Measurements from ENCODE around the gene TRIOBP. TPM values are rescaled to one million over a fixed set of nuclear protein-coding genes. Genes with fewer than 3 reads are reported as not detected.

TRIOBP gene
- total and polyA plus RNA-seq, 2 of the 13 experiments (the other 11 are each of a cell fraction or from before 2014, with no cell fraction given), result 6.1 to 15.4 TPM

GRCh38 chr22:37686002-37686982, 10.6 kb upstream of the TRIOBP start, which contains the start of gene NOL12 (continued):
- TF ChIP-seq HBP1 (CRISPR knock-in tag; IDR thresholded peaks at IDR 0.05; ENCODE audit: low read depth) (peak; percentile 91; the same call in 1 of the 2 replicates), ZNF101 (CRISPR knock-in tag; IDR thresholded peaks at IDR 0.05; ENCODE audit: borderline replicate concordance, low read depth) (no peak), HCFC1 (IDR thresholded peaks at IDR 0.05; ENCODE audit: low read depth, low read length) (peak; percentile 76), PPARG (CRISPR knock-in tag; conservative IDR thresholded peaks at IDR 0.05) (no peak; the same call in 1 of the 2 replicates), POGZ (CRISPR knock-in tag; IDR thresholded peaks at IDR 0.05) (peak; percentile 39; the same call in 1 of the 2 replicates), ZNF276 (CRISPR knock-in tag; IDR thresholded peaks at IDR 0.05; ENCODE audit: low read depth) (peak; percentile 67; the same call in 1 of the 2 replicates), EP300 (IDR thresholded peaks at IDR 0.05; ENCODE audit: low read depth in 2 of 2, low read length in 2 of 2) (0 out of 4 replicates have a peak, but pooled peaks of 1 of the 2 experiments have one; percentile 24), EP300 (CRISPR knock-in tag; IDR thresholded peaks at IDR 0.05; ENCODE audit: borderline replicate concordance) (no peak), ZNF687 (CRISPR knock-in tag; IDR thresholded peaks at IDR 0.05) (peak; percentile 91), ZNF672 (CRISPR knock-in tag; IDR thresholded peaks at IDR 0.05) (no peak), ZNF816 (CRISPR knock-in tag; IDR thresholded peaks at IDR 0.05; ENCODE audit: borderline replicate concordance) (no peak), DPF2 (CRISPR knock-in tag; IDR thresholded peaks at IDR 0.05; ENCODE audit: borderline replicate concordance, low read depth) (no peak), ZNF639 (CRISPR knock-in tag; conservative IDR thresholded peaks at IDR 0.05) (no peak; the same call in 1 of the 2 replicates), NR3C1 (CRISPR knock-in tag; IDR thresholded peaks at IDR 0.05) (no peak), ZNF761 (CRISPR knock-in tag; conservative IDR thresholded peaks at IDR 0.05) (peak; percentile 72; the same call in 1 of the 2 replicates), ZNF282 (IDR thresholded peaks at IDR 0.05; ENCODE audit: partially characterized antibody) (no peak), PAWR (CRISPR knock-in tag; IDR thresholded peaks at IDR 0.05; ENCODE audit: borderline replicate concordance) (0 out of 2 replicates have a peak, but pooled peaks have one; percentile 66), FOXM1 (CRISPR knock-in tag; IDR thresholded peaks at IDR 0.05) (no peak), CEBPB (IDR thresholded peaks at IDR 0.05; ENCODE audit: borderline replicate concordance, low read depth, low read length) (no peak)
